IMR-90 (cell line): ENCODE results near the gene TP63. TPM values are rescaled to one million over a fixed set of nuclear protein-coding genes. Genes with fewer than 3 reads are reported as not detected.

Experiments
- ATAC-seq: fragments of 200-7000 bp; cut with Tn5 transposase; 2 replicates; pipeline ENCODE4 v1.9.1; 2020; ENCODE audit warnings: low read depth, mild to moderate bottlenecking, moderate library complexity
- BruUV-seq: library from RNA; stranded (reverse); fragments of 400-500 nt; replicated peaks from 2 replicates; lab custom pipeline; 2021; lab: Mats Ljungman, UMichigan
- CTCF ChIA-PET: fragments of 300-600 bp; formaldehyde crosslinking; extraction: SDS; loops from one replicate; lab custom pipeline; 2021; ENCODE audit warnings: antibody characterized with exemption; lab: Yijun Ruan, JAX
- POLR2A ChIA-PET: fragments of 300-600 bp; sonication (Branson Sonifier 250); formaldehyde crosslinking; loops from one replicate; lab custom pipeline; 2022; ENCODE audit warnings: antibody characterized with exemption; ENCODE audit not compliant: unreplicated experiment; lab: Charles Lee
- DNase-seq: peaks from one replicate; pipeline ENCODE4 v3.0.0; 2013
- H2AFZ ChIP-seq: replicated peaks from 2 replicates; pipeline ENCODE3; 2013; ENCODE audit warnings: low read length, mild to moderate bottlenecking; ENCODE audit not compliant: poor library complexity
- H2AK5ac ChIP-seq: 2 replicates; pipeline ENCODE4 v1.6.1; 2013; ENCODE audit warnings: low read depth, low read length, inconsistent platforms
- H2AK9ac ChIP-seq: replicated peaks from 2 replicates; pipeline ENCODE3; 2013; ENCODE audit warnings: mild to moderate bottlenecking, low read depth, low read length, moderate library complexity; ENCODE audit not compliant: poor library complexity
- H2BK120ac ChIP-seq: 2 replicates; pipeline ENCODE4 v1.6.1; 2013; ENCODE audit warnings: low read depth, low read length, inconsistent platforms
- H2BK15ac ChIP-seq: 3 replicates; pipeline ENCODE4 v1.6.1; 2013; ENCODE audit warnings: low read depth, low read length, inconsistent platforms
- H2BK20ac ChIP-seq: 2 replicates; pipeline ENCODE4 v1.6.1; 2013; ENCODE audit warnings: low read depth, mild to moderate bottlenecking, inconsistent platforms, low read length, moderate library complexity
- H2BK5ac ChIP-seq: 2 replicates; pipeline ENCODE4 v1.6.1; 2013; ENCODE audit warnings: mild to moderate bottlenecking, low read depth, low read length, inconsistent platforms; ENCODE audit not compliant: poor library complexity, severe bottlenecking
- H3K14ac ChIP-seq: replicated peaks from 2 replicates; pipeline ENCODE4 v1.6.1; 2013; ENCODE audit warnings: low read depth, low read length, inconsistent platforms
- H3K18ac ChIP-seq: 2 replicates; pipeline ENCODE4 v1.6.1; 2013; ENCODE audit warnings: low read depth, low read length, control low read depth
- H3K23ac ChIP-seq: 2 replicates; pipeline ENCODE4 v1.6.1; 2013; ENCODE audit warnings: low read depth, low read length, inconsistent platforms
- H3K27ac ChIP-seq: 2 replicates; pipeline ENCODE4 v1.5.1; 2013; ENCODE audit warnings: mild to moderate bottlenecking, control low read depth, low read length; ENCODE audit not compliant: insufficient read depth
- H3K27me3 ChIP-seq: 2 replicates; pipeline ENCODE4 v1.6.1; 2013; ENCODE audit warnings: low read length; ENCODE audit not compliant: control insufficient read depth, insufficient read depth
- H3K36me3 ChIP-seq: 2 replicates; pipeline ENCODE4 v1.6.1; 2013; ENCODE audit warnings: low read length, mixed read lengths; ENCODE audit not compliant: control insufficient read depth, insufficient read depth
- H3K4ac ChIP-seq: 2 replicates; pipeline ENCODE4 v1.6.1; 2013; ENCODE audit warnings: low read depth, low read length, inconsistent platforms
- H3K4me1 ChIP-seq: 2 replicates; pipeline ENCODE4 v1.6.1; 2013; ENCODE audit warnings: low read length, mixed read lengths; ENCODE audit not compliant: control insufficient read depth, insufficient read depth
- H3K4me2 ChIP-seq: 2 replicates; pipeline ENCODE4 v1.6.1; 2013; ENCODE audit warnings: low read depth, mild to moderate bottlenecking, control low read depth, low read length, moderate library complexity
- H3K4me3 ChIP-seq: 2 replicates; pipeline ENCODE4 v1.5.1; 2013; ENCODE audit warnings: low read depth, mild to moderate bottlenecking, control low read depth, low read length, moderate library complexity; ENCODE audit not compliant: insufficient read depth
- H3K56ac ChIP-seq: 2 replicates; pipeline ENCODE4 v1.6.1; 2013; ENCODE audit warnings: low read length, inconsistent platforms; ENCODE audit not compliant: insufficient read depth; ENCODE audit errors: extremely low read depth
- H3K79me1 ChIP-seq, 2 experiments: 2 replicates each; pipeline ENCODE4 v1.6.1; 2013; ENCODE audit warnings: low read length in 2 of 2, inconsistent platforms in 1 of 2, low read depth in 1 of 2
- H3K9ac ChIP-seq: 2 replicates; pipeline ENCODE4 v1.6.1; 2013; ENCODE audit warnings: low read depth, low read length, control low read depth
- H3K9me1 ChIP-seq: 2 replicates; pipeline ENCODE4 v1.6.1; 2013; ENCODE audit warnings: low read length, inconsistent platforms; ENCODE audit not compliant: insufficient read depth
- H3K9me3 ChIP-seq: 2 replicates; pipeline ENCODE4 v1.6.1; 2013; ENCODE audit warnings: low read length; ENCODE audit not compliant: control insufficient read depth, insufficient read depth
- H4K20me1 ChIP-seq: 2 replicates; pipeline ENCODE4 v1.6.1; 2013; ENCODE audit warnings: low read length, inconsistent platforms; ENCODE audit not compliant: insufficient read depth
- H4K5ac ChIP-seq: 2 replicates; pipeline ENCODE4 v1.6.1; 2013; ENCODE audit warnings: mild to moderate bottlenecking, low read depth, low read length, control low read depth
- H4K8ac ChIP-seq, 2 experiments: 2 replicates each; pipeline ENCODE4 v1.6.1; 2013; ENCODE audit warnings: low read depth in 2 of 2, low read length in 2 of 2, control low read depth in 1 of 2, inconsistent platforms in 1 of 2
- H4K91ac ChIP-seq: 2 replicates; pipeline ENCODE4 v1.6.1; 2013; ENCODE audit warnings: low read depth, low read length, inconsistent platforms; ENCODE audit not compliant: insufficient read depth
- FOS ChIP-seq: fragments of 150-350 bp; IDR thresholded peaks from 2 replicates; pipeline ENCODE4 v1.6.1; 2016; ENCODE audit warnings: low read depth, low read length
- MAZ ChIP-seq: IDR thresholded peaks from 2 replicates; pipeline ENCODE4 v1.6.1; 2012; ENCODE audit warnings: low read depth, mild to moderate bottlenecking, low read length, improper control_type of control experiment, moderate library complexity, borderline replicate concordance
- SMC3 ChIP-seq: fragments of 150-350 bp; IDR thresholded peaks from 2 replicates; pipeline ENCODE4 v1.6.1; 2016; ENCODE audit warnings: low read depth, mild to moderate bottlenecking, antibody characterized with exemption, low read length, moderate library complexity
- WGBS, 2 experiments: methylation state at CpG; one replicate each; pipeline versions ENCODE4 v1.1.5 to v1.1.7; 2013; ENCODE audit warnings: missing lambda C conversion rate in 2 of 2; ENCODE audit not compliant: insufficient read length in 1 of 2; ENCODE audit errors: extremely low coverage in 2 of 2; 5-methylcytosine and 5-hydroxymethylcytosine counted together
- dilution Hi-C: fragments of 300-500 bp; cut with HindIII; formaldehyde crosslinking; loops from one replicate; pipeline ENCODE4 v1.14.3; 2018; ENCODE audit warnings: low sequenced_read_pairs; ENCODE audit not compliant: unreplicated experiment
- in situ Hi-C: fragments of 300-500 bp; cut with MboI; formaldehyde crosslinking; loops from 3 replicates; pipeline ENCODE4 v1.14.3; 2019; ENCODE audit warnings: low sequenced_read_pairs, inconsistent platforms, mixed read lengths
- intact Hi-C: fragments of 100-400 bp; cut with micrococcal nuclease; formaldehyde crosslinking; loops from 2 replicates; pipeline ENCODE4 v1.10.0; 2022
- polyA plus RNA-seq, 3 experiments: library from polyadenylated mRNA; depleted of rRNA; stranded (reverse); fragments of >200 nt; gene quantifications; 2 replicates each; pipeline ENCODE4 v1.2.3, GENCODE V29; 2012; ENCODE audit warnings: low replicate concordance in 1 of 3
- total RNA-seq: library from RNA; depleted of rRNA; stranded (reverse); fragments of >200 nt; gene quantifications from 2 replicates; pipeline ENCODE4 v1.2.3, GENCODE V29; 2012
- TF ChIP-seq, protein P1 (sequence below): conservative IDR thresholded peaks from 2 replicates; pipeline ENCODE4 v1.5.1; 2012; ENCODE audit warnings: mild to moderate bottlenecking, low read depth, low read length, improper control_type of control experiment

TP63 gene
- total and polyA plus RNA-seq, 2 of the 4 experiments (the other 2 are of a cell fraction) = not detected

DNA sequence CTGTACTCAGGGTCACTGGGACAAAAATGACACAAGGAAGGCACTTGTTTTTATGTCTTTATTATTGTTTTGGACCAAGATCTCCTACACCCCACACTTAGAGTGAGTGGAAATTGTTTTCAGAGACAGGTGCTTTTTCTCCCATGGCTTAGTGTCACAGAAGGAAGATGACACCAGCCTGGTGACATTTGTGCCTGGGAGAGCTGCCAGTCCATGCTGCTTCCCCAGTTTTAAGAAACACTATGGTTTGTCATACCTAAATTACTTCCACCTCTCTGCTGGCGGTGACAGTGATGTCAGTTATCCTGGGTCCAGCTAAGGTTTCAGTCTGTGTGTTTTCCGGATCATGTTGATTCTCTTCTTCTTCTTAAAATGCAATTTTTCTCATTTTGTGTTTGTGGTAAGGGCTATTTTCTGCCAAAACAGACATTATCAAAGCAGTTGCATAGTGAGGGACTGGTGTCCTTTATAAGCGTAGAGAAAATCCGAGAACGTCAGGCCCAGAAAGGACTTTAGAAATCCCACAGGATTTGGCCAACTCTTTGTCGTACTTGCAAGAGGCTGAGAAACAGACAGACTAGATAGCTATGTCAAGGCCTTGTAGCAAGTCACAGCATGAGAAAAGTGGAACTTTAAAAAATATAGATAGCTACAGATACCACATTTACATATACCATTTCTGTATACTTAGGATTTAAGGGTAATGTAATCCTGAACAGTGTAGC, 149.5 kb downstream of the TP63 start:
- H2AK9ac ChIP-seq = no peak overlapping the region
- in situ Hi-C loops = no loop called here
- H3K27me3 ChIP-seq = peaks cover 2% of the 10 kb centered on the region; the same call in 1 of the 2 replicates
- H3K23ac ChIP-seq = no peak overlapping the region
- H4K8ac ChIP-seq = no peak overlapping the region
- intact Hi-C loops = no loop called here
- H3K4ac ChIP-seq = no peak overlapping the region
- no peak overlapping the region for H3K14ac ChIP-seq
- H4K91ac ChIP-seq = no peak overlapping the region
- no peak for TF ChIP-seq SMC3
- no peak for TF ChIP-seq FOS
- TF ChIP-seq, protein P1, sequence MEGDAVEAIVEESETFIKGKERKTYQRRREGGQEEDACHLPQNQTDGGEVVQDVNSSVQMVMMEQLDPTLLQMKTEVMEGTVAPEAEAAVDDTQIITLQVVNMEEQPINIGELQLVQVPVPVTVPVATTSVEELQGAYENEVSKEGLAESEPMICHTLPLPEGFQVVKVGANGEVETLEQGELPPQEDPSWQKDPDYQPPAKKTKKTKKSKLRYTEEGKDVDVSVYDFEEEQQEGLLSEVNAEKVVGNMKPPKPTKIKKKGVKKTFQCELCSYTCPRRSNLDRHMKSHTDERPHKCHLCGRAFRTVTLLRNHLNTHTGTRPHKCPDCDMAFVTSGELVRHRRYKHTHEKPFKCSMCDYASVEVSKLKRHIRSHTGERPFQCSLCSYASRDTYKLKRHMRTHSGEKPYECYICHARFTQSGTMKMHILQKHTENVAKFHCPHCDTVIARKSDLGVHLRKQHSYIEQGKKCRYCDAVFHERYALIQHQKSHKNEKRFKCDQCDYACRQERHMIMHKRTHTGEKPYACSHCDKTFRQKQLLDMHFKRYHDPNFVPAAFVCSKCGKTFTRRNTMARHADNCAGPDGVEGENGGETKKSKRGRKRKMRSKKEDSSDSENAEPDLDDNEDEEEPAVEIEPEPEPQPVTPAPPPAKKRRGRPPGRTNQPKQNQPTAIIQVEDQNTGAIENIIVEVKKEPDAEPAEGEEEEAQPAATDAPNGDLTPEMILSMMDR = no peak
- TF ChIP-seq MAZ = no peak
- H3K56ac ChIP-seq = no peak overlapping the region
- DNase-seq (no peak), ATAC-seq (no peak)
- no peak overlapping the region for H3K4me3 ChIP-seq
- H2BK20ac ChIP-seq = no peak overlapping the region
- no peak overlapping the region for H2AK5ac ChIP-seq
- H3K36me3 ChIP-seq = no peaks in the 10 kb centered on the region
- H3K79me1 ChIP-seq = no peaks in the 10 kb centered on the region
- H4K5ac ChIP-seq = no peak overlapping the region
- ChIA-PET CTCF (no interaction called here), POLR2A (no interaction called here)
- H3K4me1 ChIP-seq = no peaks in the 10 kb centered on the region
- H3K18ac ChIP-seq = no peak overlapping the region
- dilution Hi-C loops = no loop called here
- no TSS peak for BruUV-seq
- H3K9ac ChIP-seq = no peak overlapping the region
- no peak overlapping the region for H2BK5ac ChIP-seq
- WGBS, 2 experiments = 97% methylated on average over 3 of the region's 6 CpGs; no CpG with 5 or more reads in 1 of the 2 experiments
- H2AFZ ChIP-seq = no peak overlapping the region
- H2BK120ac ChIP-seq = no peak overlapping the region
- no peaks in the 10 kb centered on the region for H4K20me1 ChIP-seq
- H3K27ac ChIP-seq = no peak overlapping the region
- no peaks in the 10 kb centered on the region for H3K9me1 ChIP-seq
- no peak overlapping the region for H3K4me2 ChIP-seq
- H3K9me3 ChIP-seq = no peaks in the 10 kb centered on the region
- H2BK15ac ChIP-seq = no peak overlapping the region
